Endothelial cell (in vitro differentiated cells): Measurements from ENCODE around the gene LRRC55. TPM values are rescaled to one million over a fixed set of nuclear protein-coding genes. Genes with fewer than 3 reads are reported as not detected.

Source experiments
- DNase-seq: peaks from one replicate; pipeline ENCODE4 v3.0.0; 2021; ENCODE audit warnings: low spot score
- H3K27ac Mint-ChIP-seq: one replicate; pipeline ENCODE4 v1.8.0; 2021; ENCODE audit warnings: mixed read lengths, inconsistent platforms; ENCODE audit not compliant: unreplicated experiment
- H3K27me3 Mint-ChIP-seq: one replicate; pipeline ENCODE4 v1.8.0; 2021; ENCODE audit warnings: mild to moderate bottlenecking, moderate library complexity, mixed read lengths, inconsistent platforms; ENCODE audit not compliant: unreplicated experiment
- H3K36me3 Mint-ChIP-seq: one replicate; pipeline ENCODE4 v1.8.0; 2021; ENCODE audit warnings: mild to moderate bottlenecking, low read depth, mixed read lengths, inconsistent platforms; ENCODE audit not compliant: unreplicated experiment
- H3K4me1 Mint-ChIP-seq: one replicate; pipeline ENCODE4 v1.8.0; 2021; ENCODE audit warnings: mild to moderate bottlenecking, mixed read lengths, inconsistent platforms; ENCODE audit not compliant: unreplicated experiment
- H3K4me3 Mint-ChIP-seq: one replicate; pipeline ENCODE4 v1.8.0; 2021; ENCODE audit warnings: mild to moderate bottlenecking, mixed read lengths, inconsistent platforms; ENCODE audit not compliant: unreplicated experiment
- H3K9me3 Mint-ChIP-seq: one replicate; pipeline ENCODE4 v1.8.0; 2021; ENCODE audit warnings: mixed read lengths, inconsistent platforms; ENCODE audit not compliant: unreplicated experiment
- CTCF ChIP-seq: fragments of 200-600 bp; sonication (generic); IDR thresholded peaks from one replicate; pipeline ENCODE4 v1.5.0; 2021; ENCODE audit warnings: antibody characterized with exemption; ENCODE audit not compliant: unreplicated experiment
- total RNA-seq: library from RNA; stranded (reverse); fragmentation: NEBNext Ultra II Directional; extraction: Animal tissue kit (Norgen Biotek cat#: 25700); gene quantifications from one replicate; pipeline ENCODE4 v1.2.1, GENCODE V29; 2021; ENCODE audit not compliant: unreplicated experiment

Gene LRRC55
- total RNA-seq, 1 donor from 2014 or later, result 4.7 TPM

GRCh38 chr11:57175478-57175877 is 6.3 kb upstream of the LRRC55 start:
- H3K9me3 Mint-ChIP-seq, result peaks cover 4% of the 10 kb centered on the region
- no peak overlapping the region for H3K4me3 Mint-ChIP-seq
- no peak for TF ChIP-seq CTCF
- peaks cover 12% of the 10 kb centered on the region for H3K4me1 Mint-ChIP-seq
- peaks cover 11% of the 10 kb centered on the region for H3K36me3 Mint-ChIP-seq
- peaks cover 7% of the 10 kb centered on the region for H3K27me3 Mint-ChIP-seq
- DNase-seq, result no peak
- H3K27ac Mint-ChIP-seq, result no peak overlapping the region

GRCh38 chr11:57178334-57178733 is 3.4 kb upstream of the LRRC55 start:
- no peak for DNase-seq
- no peak for TF ChIP-seq CTCF
- H3K36me3 Mint-ChIP-seq, result peaks cover 7% of the 10 kb centered on the region
- H3K27ac Mint-ChIP-seq, result no peak overlapping the region
- peaks cover 22% of the 10 kb centered on the region for H3K4me1 Mint-ChIP-seq
- no peaks in the 10 kb centered on the region for H3K9me3 Mint-ChIP-seq
- peaks cover 17% of the 10 kb centered on the region for H3K27me3 Mint-ChIP-seq
- no peak overlapping the region for H3K4me3 Mint-ChIP-seq

GRCh38 chr11:57179681-57180080 is 2.1 kb upstream of the LRRC55 start:
- no peaks in the 10 kb centered on the region for H3K9me3 Mint-ChIP-seq
- no peak for TF ChIP-seq CTCF
- peak overlapping the region; percentile 82 for H3K4me3 Mint-ChIP-seq
- H3K36me3 Mint-ChIP-seq, result peaks cover 7% of the 10 kb centered on the region
- H3K4me1 Mint-ChIP-seq, result peaks cover 22% of the 10 kb centered on the region
- H3K27ac Mint-ChIP-seq, result no peak overlapping the region
- no peak for DNase-seq
- peaks cover 17% of the 10 kb centered on the region for H3K27me3 Mint-ChIP-seq

- Mint-ChIP-seq H3K27me3 (peaks cover 19% of the 10 kb centered on the region), H3K27ac (no peak overlapping the region), H3K4me3 (peak overlapping the region; percentile 82), H3K9me3 (no peaks in the 10 kb centered on the region), H3K36me3 (peaks cover 4% of the 10 kb centered on the region), H3K4me1 (peaks cover 22% of the 10 kb centered on the region)
- no peak for TF ChIP-seq CTCF
- DNase-seq, result no peak
These were observed 1.6 kb upstream of the LRRC55 start for GRCh38 chr11:57180081-57180561.

- Mint-ChIP-seq H3K4me1 (peaks cover 22% of the 10 kb centered on the region), H3K4me3 (peak overlapping the region; percentile 82), H3K27me3 (peaks cover 18% of the 10 kb centered on the region), H3K27ac (no peak overlapping the region), H3K9me3 (no peaks in the 10 kb centered on the region), H3K36me3 (peaks cover 3% of the 10 kb centered on the region)
- no peak for DNase-seq
- no peak for TF ChIP-seq CTCF
These were observed 789 bp upstream of the LRRC55 start for GRCh38 chr11:57180964-57181363.
